ENCODE results near the gene PLCB3.

DNA sequence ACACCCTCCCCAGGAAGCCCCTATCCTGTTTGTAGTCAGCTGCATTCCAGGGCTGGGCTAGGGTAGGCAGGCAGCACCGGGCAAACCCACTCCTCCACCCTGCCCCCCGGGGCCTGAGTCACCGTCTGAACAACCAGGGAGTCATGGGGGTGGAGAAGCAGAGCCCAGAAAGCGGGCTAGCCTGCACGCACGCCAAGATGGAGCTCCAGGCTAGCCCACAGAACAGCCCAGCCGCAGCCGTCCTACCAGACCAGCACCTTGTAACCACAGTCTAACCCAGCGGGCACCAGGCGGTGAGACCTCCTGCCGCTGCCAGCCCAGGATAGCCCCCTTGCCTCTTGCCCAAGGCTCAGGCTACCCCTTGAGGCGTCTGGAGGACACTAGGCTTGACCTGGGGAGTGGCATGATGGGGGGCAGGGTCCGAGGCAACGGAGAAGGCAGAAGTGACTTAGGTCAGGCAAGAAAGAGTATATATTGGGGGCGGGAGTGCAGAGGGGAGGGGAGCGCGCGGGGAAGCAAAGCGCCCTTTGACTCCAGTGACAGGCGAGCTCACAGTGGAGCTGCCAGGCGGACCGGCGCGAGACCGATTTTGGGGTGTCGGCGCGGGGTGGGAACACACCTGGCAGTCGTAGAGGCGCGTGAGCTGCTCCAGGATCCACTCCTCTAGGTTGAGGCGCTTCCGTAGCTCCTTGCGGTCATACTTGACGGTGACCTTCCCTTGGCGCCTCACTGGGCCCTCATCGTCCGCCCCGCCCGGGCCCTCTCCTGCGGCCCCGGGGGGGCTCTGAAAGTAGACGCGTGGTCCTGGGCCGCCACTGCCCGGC, 5.3 kb upstream of the PLCB3 start:
- TF ChIP-seq, protein P1, sequence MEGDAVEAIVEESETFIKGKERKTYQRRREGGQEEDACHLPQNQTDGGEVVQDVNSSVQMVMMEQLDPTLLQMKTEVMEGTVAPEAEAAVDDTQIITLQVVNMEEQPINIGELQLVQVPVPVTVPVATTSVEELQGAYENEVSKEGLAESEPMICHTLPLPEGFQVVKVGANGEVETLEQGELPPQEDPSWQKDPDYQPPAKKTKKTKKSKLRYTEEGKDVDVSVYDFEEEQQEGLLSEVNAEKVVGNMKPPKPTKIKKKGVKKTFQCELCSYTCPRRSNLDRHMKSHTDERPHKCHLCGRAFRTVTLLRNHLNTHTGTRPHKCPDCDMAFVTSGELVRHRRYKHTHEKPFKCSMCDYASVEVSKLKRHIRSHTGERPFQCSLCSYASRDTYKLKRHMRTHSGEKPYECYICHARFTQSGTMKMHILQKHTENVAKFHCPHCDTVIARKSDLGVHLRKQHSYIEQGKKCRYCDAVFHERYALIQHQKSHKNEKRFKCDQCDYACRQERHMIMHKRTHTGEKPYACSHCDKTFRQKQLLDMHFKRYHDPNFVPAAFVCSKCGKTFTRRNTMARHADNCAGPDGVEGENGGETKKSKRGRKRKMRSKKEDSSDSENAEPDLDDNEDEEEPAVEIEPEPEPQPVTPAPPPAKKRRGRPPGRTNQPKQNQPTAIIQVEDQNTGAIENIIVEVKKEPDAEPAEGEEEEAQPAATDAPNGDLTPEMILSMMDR (IDR thresholded peaks at IDR 0.05) = no peak
- TF ChIP-seq SIN3A (IDR thresholded peaks at IDR 0.05; ENCODE audit: borderline replicate concordance, insufficient read depth, low read depth, low read length) (no peak; the same call in 1 of the 2 replicates), TCF7L2 (IDR thresholded peaks at IDR 0.05; ENCODE audit: low read depth, low read length) (no peak), POLR2AphosphoS5 (IDR thresholded peaks at IDR 0.05; ENCODE audit: low read depth, low read length) (no peak; the same call in 1 of the 2 replicates)
- TF ChIP-seq, protein P2, sequence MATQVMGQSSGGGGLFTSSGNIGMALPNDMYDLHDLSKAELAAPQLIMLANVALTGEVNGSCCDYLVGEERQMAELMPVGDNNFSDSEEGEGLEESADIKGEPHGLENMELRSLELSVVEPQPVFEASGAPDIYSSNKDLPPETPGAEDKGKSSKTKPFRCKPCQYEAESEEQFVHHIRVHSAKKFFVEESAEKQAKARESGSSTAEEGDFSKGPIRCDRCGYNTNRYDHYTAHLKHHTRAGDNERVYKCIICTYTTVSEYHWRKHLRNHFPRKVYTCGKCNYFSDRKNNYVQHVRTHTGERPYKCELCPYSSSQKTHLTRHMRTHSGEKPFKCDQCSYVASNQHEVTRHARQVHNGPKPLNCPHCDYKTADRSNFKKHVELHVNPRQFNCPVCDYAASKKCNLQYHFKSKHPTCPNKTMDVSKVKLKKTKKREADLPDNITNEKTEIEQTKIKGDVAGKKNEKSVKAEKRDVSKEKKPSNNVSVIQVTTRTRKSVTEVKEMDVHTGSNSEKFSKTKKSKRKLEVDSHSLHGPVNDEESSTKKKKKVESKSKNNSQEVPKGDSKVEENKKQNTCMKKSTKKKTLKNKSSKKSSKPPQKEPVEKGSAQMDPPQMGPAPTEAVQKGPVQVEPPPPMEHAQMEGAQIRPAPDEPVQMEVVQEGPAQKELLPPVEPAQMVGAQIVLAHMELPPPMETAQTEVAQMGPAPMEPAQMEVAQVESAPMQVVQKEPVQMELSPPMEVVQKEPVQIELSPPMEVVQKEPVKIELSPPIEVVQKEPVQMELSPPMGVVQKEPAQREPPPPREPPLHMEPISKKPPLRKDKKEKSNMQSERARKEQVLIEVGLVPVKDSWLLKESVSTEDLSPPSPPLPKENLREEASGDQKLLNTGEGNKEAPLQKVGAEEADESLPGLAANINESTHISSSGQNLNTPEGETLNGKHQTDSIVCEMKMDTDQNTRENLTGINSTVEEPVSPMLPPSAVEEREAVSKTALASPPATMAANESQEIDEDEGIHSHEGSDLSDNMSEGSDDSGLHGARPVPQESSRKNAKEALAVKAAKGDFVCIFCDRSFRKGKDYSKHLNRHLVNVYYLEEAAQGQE (IDR thresholded peaks at IDR 0.05; ENCODE audit: insufficient read depth in 1 of 2, low read depth in 2 of 2, low read length in 1 of 2) = no peak

All from Panc1 (cell line).